Measurements from ENCODE around the gene STX4.

GRCh38 chr16:31078597-31079341, 45.4 kb downstream of the STX4 start:
- TF ChIP-seq EP300 (IDR thresholded peaks at IDR 0.05; ENCODE audit: low read length) (no peak), SPI1 (IDR thresholded peaks at IDR 0.05; ENCODE audit: borderline replicate concordance, low read depth, low read length) (no peak), CTCF (IDR thresholded peaks at IDR 0.05 in 2 of 3, conservative IDR thresholded peaks at IDR 0.05 in 1 of 3; ENCODE audit: insufficient read depth in 2 of 3, low read depth in 1 of 3, low read length in 3 of 3) (no peak), NFIC (IDR thresholded peaks at IDR 0.05) (no peak), NR2C1 (IDR thresholded peaks at IDR 0.05) (no peak), NR2C1 (tag; IDR thresholded peaks at IDR 0.05) (no peak)
- TF ChIP-seq, protein P1, sequence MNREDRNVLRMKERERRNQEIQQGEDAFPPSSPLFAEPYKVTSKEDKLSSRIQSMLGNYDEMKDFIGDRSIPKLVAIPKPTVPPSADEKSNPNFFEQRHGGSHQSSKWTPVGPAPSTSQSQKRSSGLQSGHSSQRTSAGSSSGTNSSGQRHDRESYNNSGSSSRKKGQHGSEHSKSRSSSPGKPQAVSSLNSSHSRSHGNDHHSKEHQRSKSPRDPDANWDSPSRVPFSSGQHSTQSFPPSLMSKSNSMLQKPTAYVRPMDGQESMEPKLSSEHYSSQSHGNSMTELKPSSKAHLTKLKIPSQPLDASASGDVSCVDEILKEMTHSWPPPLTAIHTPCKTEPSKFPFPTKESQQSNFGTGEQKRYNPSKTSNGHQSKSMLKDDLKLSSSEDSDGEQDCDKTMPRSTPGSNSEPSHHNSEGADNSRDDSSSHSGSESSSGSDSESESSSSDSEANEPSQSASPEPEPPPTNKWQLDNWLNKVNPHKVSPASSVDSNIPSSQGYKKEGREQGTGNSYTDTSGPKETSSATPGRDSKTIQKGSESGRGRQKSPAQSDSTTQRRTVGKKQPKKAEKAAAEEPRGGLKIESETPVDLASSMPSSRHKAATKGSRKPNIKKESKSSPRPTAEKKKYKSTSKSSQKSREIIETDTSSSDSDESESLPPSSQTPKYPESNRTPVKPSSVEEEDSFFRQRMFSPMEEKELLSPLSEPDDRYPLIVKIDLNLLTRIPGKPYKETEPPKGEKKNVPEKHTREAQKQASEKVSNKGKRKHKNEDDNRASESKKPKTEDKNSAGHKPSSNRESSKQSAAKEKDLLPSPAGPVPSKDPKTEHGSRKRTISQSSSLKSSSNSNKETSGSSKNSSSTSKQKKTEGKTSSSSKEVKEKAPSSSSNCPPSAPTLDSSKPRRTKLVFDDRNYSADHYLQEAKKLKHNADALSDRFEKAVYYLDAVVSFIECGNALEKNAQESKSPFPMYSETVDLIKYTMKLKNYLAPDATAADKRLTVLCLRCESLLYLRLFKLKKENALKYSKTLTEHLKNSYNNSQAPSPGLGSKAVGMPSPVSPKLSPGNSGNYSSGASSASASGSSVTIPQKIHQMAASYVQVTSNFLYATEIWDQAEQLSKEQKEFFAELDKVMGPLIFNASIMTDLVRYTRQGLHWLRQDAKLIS (CRISPR knock-in tag; IDR thresholded peaks at IDR 0.05), result no peak

Data from K562 (cell line).